Progenitor cell of endocrine pancreas (in vitro differentiated cells): ENCODE data around the gene RUFY3. TPM values are rescaled to one million over a fixed set of nuclear protein-coding genes. Genes with fewer than 3 reads are reported as not detected.

ENCODE experiments used
- DNase-seq: peaks from one replicate; pipeline ENCODE4 v3.0.0; 2021; ENCODE audit warnings: low spot score; ENCODE audit not compliant: unreplicated experiment
- H3K27ac Mint-ChIP-seq: 2 replicates; pipeline ENCODE4 v1.8.0; 2021; ENCODE audit warnings: mild to moderate bottlenecking, moderate library complexity, mixed read lengths
- H3K27me3 Mint-ChIP-seq: 2 replicates; pipeline ENCODE4 v1.8.0; 2021; ENCODE audit warnings: mixed read lengths
- H3K36me3 Mint-ChIP-seq: 2 replicates; pipeline ENCODE4 v1.8.0; 2022; ENCODE audit warnings: mixed read lengths; ENCODE audit not compliant: insufficient read depth
- H3K4me1 Mint-ChIP-seq: 2 replicates; pipeline ENCODE4 v1.8.0; 2021; ENCODE audit warnings: low read depth, mixed read lengths
- H3K4me3 Mint-ChIP-seq: 2 replicates; pipeline ENCODE4 v1.8.0; 2021; ENCODE audit warnings: low read depth, mild to moderate bottlenecking, moderate library complexity, mixed read lengths
- H3K9me3 Mint-ChIP-seq: 2 replicates; pipeline ENCODE4 v1.8.0; 2021; ENCODE audit warnings: low read depth, mixed read lengths
- CTCF ChIP-seq: fragments of 200-600 bp; sonication (generic); IDR thresholded peaks from one replicate; pipeline ENCODE4 v1.5.0; 2021; ENCODE audit warnings: antibody characterized with exemption, mild to moderate bottlenecking; ENCODE audit not compliant: unreplicated experiment
- total RNA-seq: library from RNA; stranded (reverse); gene quantifications from 2 replicates; pipeline ENCODE4 v1.2.1, GENCODE V29; 2021

Gene RUFY3
- total RNA-seq, 1 donor from 2014 or later, result 103 TPM

GRCh38 chr4:70709611-70710205 lies 12.1 kb upstream of the RUFY3 start:
- Mint-ChIP-seq H3K27me3 (no peaks in the 10 kb centered on the region), H3K36me3 (no peaks in the 10 kb centered on the region), H3K27ac (peak overlapping the region; percentile 7), H3K4me1 (peaks cover 29% of the 10 kb centered on the region), H3K9me3 (no peaks in the 10 kb centered on the region), H3K4me3 (no peak overlapping the region)
- no peak for DNase-seq
- TF ChIP-seq CTCF, result no peak

GRCh38 chr4:70711599-70711998 lies 10.2 kb upstream of the RUFY3 start:
- Mint-ChIP-seq H3K4me3 (no peak overlapping the region), H3K27me3 (no peaks in the 10 kb centered on the region), H3K4me1 (peaks cover 19% of the 10 kb centered on the region), H3K36me3 (no peaks in the 10 kb centered on the region), H3K9me3 (no peaks in the 10 kb centered on the region), H3K27ac (no peak overlapping the region)
- TF ChIP-seq CTCF, result no peak
- DNase-seq, result no peak

- Mint-ChIP-seq H3K36me3 (no peaks in the 10 kb centered on the region), H3K27me3 (no peaks in the 10 kb centered on the region), H3K4me3 (no peak overlapping the region), H3K9me3 (no peaks in the 10 kb centered on the region), H3K4me1 (peaks cover 19% of the 10 kb centered on the region), H3K27ac (no peak overlapping the region)
- no peak for TF ChIP-seq CTCF
- DNase-seq, result no peak
Observed at GRCh38 chr4:70712150-70712549, 9.6 kb upstream of the RUFY3 start.

GRCh38 chr4:70712604-70713452 lies 8.9 kb upstream of the RUFY3 start:
- Mint-ChIP-seq H3K9me3 (no peaks in the 10 kb centered on the region), H3K4me1 (peaks cover 24% of the 10 kb centered on the region), H3K4me3 (no peak overlapping the region), H3K27ac (no peak overlapping the region), H3K27me3 (no peaks in the 10 kb centered on the region), H3K36me3 (peaks cover 2% of the 10 kb centered on the region)
- no peak for TF ChIP-seq CTCF
- no peak for DNase-seq

- H3K27me3 Mint-ChIP-seq, result no peaks in the 10 kb centered on the region
- H3K4me3 Mint-ChIP-seq, result no peak overlapping the region
- peaks cover 24% of the 10 kb centered on the region for H3K4me1 Mint-ChIP-seq
- H3K9me3 Mint-ChIP-seq, result no peaks in the 10 kb centered on the region
- no peak overlapping the region for H3K27ac Mint-ChIP-seq
- H3K36me3 Mint-ChIP-seq, result peaks cover 2% of the 10 kb centered on the region
- no peak for TF ChIP-seq CTCF
- no peak for DNase-seq
Observed at GRCh38 chr4:70713453-70714078, 8.2 kb upstream of the RUFY3 start.
